OCI-LY7 (cell line): Measurements from ENCODE around the gene MKNK2.

ENCODE experiments used
- EZH2phosphoT487 ChIP-seq: fragments of 200-600 bp; sonication (generic); IDR thresholded peaks from 2 replicates; pipeline ENCODE4 v1.6.1; 2018; ENCODE audit warnings: low read depth, borderline replicate concordance, mild to moderate bottlenecking, mixed run types, antibody characterized with exemption, low read length, moderate library complexity, mixed read lengths
- TF ChIP-seq, protein P1 (sequence below): fragments of 200-600 bp; sonication (generic); conservative IDR thresholded peaks from 2 replicates; pipeline ENCODE4 v1.5.1; 2014; ENCODE audit warnings: mild to moderate bottlenecking, antibody characterized with exemption, low read length, moderate library complexity, mixed read lengths

DNA sequence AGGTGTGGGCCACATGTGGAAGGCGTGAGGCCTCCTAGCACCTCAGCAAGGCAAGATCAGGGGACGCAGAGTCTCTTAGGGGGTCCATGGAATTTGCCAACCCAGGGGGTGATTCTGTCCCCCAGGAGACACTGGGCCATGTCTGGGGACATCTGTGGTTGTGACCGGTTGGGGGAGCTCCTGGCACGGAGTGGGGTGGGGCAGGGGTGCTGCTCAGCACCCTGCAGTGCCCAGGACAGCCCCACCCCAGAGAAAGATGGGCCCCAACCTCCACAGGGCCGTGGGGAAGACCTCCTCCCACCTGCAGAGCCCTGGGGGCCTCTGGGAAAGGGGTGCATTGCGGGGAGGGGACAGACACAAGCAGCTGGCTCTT lies 4.0 kb downstream of the MKNK2 start:
- TF ChIP-seq, protein P1, sequence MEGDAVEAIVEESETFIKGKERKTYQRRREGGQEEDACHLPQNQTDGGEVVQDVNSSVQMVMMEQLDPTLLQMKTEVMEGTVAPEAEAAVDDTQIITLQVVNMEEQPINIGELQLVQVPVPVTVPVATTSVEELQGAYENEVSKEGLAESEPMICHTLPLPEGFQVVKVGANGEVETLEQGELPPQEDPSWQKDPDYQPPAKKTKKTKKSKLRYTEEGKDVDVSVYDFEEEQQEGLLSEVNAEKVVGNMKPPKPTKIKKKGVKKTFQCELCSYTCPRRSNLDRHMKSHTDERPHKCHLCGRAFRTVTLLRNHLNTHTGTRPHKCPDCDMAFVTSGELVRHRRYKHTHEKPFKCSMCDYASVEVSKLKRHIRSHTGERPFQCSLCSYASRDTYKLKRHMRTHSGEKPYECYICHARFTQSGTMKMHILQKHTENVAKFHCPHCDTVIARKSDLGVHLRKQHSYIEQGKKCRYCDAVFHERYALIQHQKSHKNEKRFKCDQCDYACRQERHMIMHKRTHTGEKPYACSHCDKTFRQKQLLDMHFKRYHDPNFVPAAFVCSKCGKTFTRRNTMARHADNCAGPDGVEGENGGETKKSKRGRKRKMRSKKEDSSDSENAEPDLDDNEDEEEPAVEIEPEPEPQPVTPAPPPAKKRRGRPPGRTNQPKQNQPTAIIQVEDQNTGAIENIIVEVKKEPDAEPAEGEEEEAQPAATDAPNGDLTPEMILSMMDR: peak; percentile 42; the same call in 1 of the 2 replicates
- TF ChIP-seq EZH2phosphoT487: no peak
